GM12872 (cell line): ENCODE data around the gene C1QB.

Source experiments
- TF ChIP-seq, protein P1 (sequence below): IDR thresholded peaks from 3 replicates; pipeline ENCODE4 v1.5.1; 2011; ENCODE audit warnings: low read depth, mild to moderate bottlenecking, low read length, moderate library complexity; ENCODE audit not compliant: insufficient read depth

Gene C1QB

GRCh38 chr1:22680726-22681125 lies 27.7 kb downstream of the C1QB start:
- TF ChIP-seq, protein P1, sequence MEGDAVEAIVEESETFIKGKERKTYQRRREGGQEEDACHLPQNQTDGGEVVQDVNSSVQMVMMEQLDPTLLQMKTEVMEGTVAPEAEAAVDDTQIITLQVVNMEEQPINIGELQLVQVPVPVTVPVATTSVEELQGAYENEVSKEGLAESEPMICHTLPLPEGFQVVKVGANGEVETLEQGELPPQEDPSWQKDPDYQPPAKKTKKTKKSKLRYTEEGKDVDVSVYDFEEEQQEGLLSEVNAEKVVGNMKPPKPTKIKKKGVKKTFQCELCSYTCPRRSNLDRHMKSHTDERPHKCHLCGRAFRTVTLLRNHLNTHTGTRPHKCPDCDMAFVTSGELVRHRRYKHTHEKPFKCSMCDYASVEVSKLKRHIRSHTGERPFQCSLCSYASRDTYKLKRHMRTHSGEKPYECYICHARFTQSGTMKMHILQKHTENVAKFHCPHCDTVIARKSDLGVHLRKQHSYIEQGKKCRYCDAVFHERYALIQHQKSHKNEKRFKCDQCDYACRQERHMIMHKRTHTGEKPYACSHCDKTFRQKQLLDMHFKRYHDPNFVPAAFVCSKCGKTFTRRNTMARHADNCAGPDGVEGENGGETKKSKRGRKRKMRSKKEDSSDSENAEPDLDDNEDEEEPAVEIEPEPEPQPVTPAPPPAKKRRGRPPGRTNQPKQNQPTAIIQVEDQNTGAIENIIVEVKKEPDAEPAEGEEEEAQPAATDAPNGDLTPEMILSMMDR = no peak

GRCh38 chr1:22681556-22682276 lies 28.7 kb downstream of the C1QB start:
- TF ChIP-seq, protein P1 = no peak

GRCh38 chr1:22683547-22683946 lies 30.5 kb downstream of the C1QB start:
- TF ChIP-seq, protein P1 = no peak

GRCh38 chr1:22685591-22686059 lies 32.6 kb downstream of the C1QB start:
- TF ChIP-seq, protein P1 = no peak

GRCh38 chr1:22687191-22687590 lies 34.2 kb downstream of the C1QB start:
- TF ChIP-seq, protein P1 = no peak

DNA sequence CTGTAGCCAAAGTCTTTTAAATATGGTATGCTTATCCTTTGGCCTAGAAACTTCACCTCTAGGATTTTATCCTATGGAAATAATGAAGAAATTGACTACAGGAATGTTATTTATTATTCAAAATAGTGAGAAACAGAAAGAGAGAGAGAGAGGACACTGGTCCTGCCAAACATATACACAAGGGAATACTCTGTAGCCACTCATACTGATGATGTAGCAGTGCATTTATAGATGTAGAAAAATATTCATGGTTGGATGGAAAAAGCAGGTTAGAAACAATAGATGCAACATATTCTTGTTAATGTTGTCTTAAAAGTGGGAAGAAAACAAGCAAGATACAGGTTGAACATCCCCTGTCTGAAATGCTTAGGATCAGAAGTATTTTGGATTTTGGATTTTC lies 35.4 kb downstream of the C1QB start:
- TF ChIP-seq, protein P1 = no peak

GRCh38 chr1:22689505-22689904 lies 36.5 kb downstream of the C1QB start:
- TF ChIP-seq, protein P1 = no peak
